PC-9 (cell line): ENCODE results near the gene CLCA4.

ENCODE experiments used
- EZH2 ChIP-seq: fragments of 200-600 bp; sonication (generic); IDR thresholded peaks from 2 replicates; pipeline ENCODE4 v1.8.0; 2017; ENCODE audit warnings: antibody characterized with exemption, low read depth
- TF ChIP-seq, protein P1 (sequence below): fragments of 200-600 bp; sonication (generic); conservative IDR thresholded peaks from 2 replicates; pipeline ENCODE4 v1.6.1; 2017; ENCODE audit warnings: mixed run types, antibody characterized with exemption, mild to moderate bottlenecking, moderate library complexity

DNA sequence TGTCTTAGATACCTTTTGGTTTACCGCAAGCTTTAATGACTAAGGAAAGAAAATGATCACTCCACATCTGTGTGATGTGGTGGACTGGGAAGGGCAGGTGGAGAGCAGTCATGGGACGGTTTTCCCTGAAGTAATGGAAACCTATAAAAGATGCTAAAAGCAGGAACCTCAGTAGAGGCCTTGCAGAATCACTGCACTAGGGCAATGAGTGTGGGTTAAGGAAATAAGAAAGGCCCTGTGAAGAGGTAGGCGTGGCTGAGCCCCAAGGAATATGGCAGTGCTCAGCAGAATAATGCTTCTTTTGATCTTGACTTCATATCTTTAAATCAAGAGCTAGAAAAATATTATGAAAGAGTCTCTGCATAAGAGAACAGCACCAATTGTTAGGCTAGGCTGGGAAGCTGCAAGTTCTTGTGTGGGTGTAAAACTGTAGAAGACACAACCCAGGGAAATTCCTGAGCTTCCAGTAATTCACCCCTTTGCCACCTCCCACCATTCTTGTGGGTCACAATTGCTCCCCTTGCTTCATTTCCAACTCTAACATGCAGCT is 49.9 kb downstream of the CLCA4 start:
- TF ChIP-seq, protein P1, sequence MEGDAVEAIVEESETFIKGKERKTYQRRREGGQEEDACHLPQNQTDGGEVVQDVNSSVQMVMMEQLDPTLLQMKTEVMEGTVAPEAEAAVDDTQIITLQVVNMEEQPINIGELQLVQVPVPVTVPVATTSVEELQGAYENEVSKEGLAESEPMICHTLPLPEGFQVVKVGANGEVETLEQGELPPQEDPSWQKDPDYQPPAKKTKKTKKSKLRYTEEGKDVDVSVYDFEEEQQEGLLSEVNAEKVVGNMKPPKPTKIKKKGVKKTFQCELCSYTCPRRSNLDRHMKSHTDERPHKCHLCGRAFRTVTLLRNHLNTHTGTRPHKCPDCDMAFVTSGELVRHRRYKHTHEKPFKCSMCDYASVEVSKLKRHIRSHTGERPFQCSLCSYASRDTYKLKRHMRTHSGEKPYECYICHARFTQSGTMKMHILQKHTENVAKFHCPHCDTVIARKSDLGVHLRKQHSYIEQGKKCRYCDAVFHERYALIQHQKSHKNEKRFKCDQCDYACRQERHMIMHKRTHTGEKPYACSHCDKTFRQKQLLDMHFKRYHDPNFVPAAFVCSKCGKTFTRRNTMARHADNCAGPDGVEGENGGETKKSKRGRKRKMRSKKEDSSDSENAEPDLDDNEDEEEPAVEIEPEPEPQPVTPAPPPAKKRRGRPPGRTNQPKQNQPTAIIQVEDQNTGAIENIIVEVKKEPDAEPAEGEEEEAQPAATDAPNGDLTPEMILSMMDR = no peak
- no peak for TF ChIP-seq EZH2
